Kidney glomerular epithelial cell (primary cell): ENCODE measurements around the gene ZNF304.

Experiments
- DNase-seq: peaks from one replicate; lab custom pipeline; 2025; lab: John Stamatoyannopoulos, UW

The ZNF304 gene

GRCh38 chr19:57350877-57351805, at the start of gene ZNF304:
Gene ZNF304, plus strand, starts transcription at chr19:57351271. Its CDS starts 394 bp downstream, at chr19:57351665.
- peak; percentile 94 for DNase-seq

- peak; percentile 27 for DNase-seq
Measured at GRCh38 chr19:57302020-57302465, 49.0 kb upstream of the ZNF304 start.

GRCh38 chr19:57302727-57303401, 48.2 kb upstream of the ZNF304 start:
- DNase-seq, result no peak

DNA sequence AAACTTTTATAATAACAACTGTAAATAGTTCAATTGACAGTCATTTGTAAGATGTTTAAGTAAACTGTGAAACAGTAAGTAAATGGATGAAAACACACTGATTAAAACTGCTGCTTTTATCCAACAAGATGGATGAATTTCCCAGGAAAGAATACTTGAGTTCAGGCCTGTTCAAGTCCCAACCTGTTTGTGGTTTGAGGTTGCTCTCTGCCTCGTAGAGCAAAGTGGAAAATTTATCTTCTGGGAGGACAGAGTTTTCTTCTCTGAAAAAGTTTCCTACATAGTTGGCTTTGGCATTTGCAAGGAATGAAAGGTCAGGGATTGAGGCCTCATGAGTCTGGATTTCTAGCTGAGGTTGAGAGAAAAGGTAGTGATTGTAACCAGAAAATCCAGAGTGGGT, 46.0 kb upstream of the ZNF304 start:
- DNase-seq, result no peak

- no peak for DNase-seq
Measured at GRCh38 chr19:57308514-57308913, 42.6 kb upstream of the ZNF304 start.

GRCh38 chr19:57310792-57311191, 40.3 kb upstream of the ZNF304 start:
- no peak for DNase-seq

GRCh38 chr19:57314146-57314545, 36.9 kb upstream of the ZNF304 start:
- no peak for DNase-seq

DNA sequence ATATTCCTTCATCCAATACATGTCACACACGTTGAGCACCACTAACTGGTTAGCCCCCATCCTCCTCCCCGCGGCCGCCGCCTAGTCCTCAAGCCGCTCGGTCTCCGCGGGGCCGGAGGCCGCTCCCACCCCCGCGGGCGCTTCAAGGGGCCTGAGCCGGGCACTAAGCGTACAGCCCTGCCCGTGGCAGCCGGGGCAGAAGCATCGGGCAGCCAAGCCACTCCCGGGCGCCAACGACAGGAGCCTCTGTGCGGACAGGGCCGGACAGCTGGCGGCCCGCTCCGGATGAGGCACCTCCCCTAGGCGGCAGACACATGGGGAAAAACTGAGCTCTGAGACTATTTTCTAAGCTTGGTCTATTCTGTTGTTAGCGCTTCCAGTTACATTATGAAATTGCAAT, 33.6 kb upstream of the ZNF304 start:
- DNase-seq, result no peak

- no peak for DNase-seq
Measured at GRCh38 chr19:57319869-57320179, 31.2 kb upstream of the ZNF304 start.

GRCh38 chr19:57320180-57321084, 30.6 kb upstream of the ZNF304 start, which contains the start of gene ZNF543:
Gene ZNF543, plus strand, starts transcription at chr19:57320472. Its CDS starts 382 bp downstream, at chr19:57320854.
- DNase-seq, result peak; percentile 90

- no peak for DNase-seq
Measured at GRCh38 chr19:57321116-57321515, 30.0 kb upstream of the ZNF304 start.

GRCh38 chr19:57321751-57322150, 29.3 kb upstream of the ZNF304 start:
- DNase-seq, result no peak

DNA sequence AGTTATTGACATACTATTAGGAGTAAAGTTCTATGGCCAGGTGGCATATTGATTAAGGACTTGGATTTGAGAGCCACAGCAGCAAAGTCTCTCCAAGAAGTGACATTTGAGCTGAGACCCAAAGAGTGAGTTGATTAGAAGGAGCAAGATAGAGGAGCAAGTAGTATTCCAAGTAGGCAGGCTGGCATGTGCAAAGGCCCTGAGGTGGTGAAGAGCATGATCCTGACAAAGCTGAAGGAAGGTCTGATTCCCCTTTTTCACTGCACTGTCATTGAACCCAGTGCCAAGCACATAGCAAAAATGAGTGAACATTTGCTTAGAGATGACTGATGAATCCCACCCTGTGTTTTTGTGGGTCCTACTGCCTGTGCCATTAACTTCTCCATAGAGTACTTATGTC, 26.1 kb upstream of the ZNF304 start:
- DNase-seq, result no peak

GRCh38 chr19:57327993-57328392, 23.1 kb upstream of the ZNF304 start:
- DNase-seq, result no peak

DNA sequence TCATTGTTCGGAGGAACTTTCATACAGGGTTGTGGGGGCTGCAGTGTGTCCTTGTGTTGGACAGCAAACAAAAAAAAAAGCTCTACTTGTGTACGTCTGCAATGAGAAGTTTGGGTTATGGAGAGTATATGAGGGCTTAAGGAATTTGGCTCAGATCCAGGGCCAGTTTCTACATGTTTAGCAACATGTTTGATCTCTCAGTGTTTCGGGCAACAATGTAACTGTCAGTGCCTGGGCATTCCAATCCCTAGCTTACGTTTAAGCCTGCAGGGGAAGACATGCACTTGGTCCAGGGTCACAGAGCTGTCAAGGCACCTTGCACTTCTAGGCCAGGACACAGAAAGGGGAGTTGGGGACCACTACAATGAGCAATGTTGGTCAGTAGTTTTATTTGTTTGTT, 16.9 kb upstream of the ZNF304 start:
- DNase-seq, result no peak

- no peak for DNase-seq
Measured at GRCh38 chr19:57338877-57339276, 12.2 kb upstream of the ZNF304 start.

GRCh38 chr19:57342582-57342981, 8.5 kb upstream of the ZNF304 start:
- DNase-seq, result no peak

GRCh38 chr19:57348136-57348535, 2.9 kb upstream of the ZNF304 start:
- DNase-seq, result no peak

- DNase-seq, result no peak
Measured at GRCh38 chr19:57351867-57352266, 796 bp downstream of the ZNF304 start.

DNA sequence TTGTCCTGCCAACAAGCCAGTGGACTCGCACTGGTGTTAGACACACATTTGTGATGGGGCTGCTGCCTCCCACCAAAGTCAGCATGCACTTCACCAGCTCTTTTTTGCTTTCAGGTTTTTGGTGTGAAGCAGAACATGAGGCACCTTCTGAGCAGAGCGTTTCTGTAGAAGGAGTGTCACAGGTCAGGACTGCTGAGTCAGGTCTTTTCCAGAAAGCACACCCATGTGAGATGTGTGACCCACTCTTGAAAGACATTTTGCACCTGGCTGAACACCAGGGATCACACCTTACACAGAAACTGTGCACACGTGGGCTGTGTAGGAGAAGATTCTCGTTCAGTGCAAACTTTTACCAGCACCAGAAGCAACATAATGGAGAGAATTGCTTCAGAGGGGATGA, 4.8 kb downstream of the ZNF304 start:
- DNase-seq, result no peak

- DNase-seq, result no peak
Measured at GRCh38 chr19:57357406-57357805, 6.3 kb downstream of the ZNF304 start.

GRCh38 chr19:57359300-57359699, 8.2 kb downstream of the ZNF304 start:
- no peak for DNase-seq
